ENCODE data around the gene BSG.
A peak's percentile ranks its signal among the peaks of the same experiment; 100 is the strongest.
"Not testable (repeated sequence)": the region's sequence is repeated elsewhere in the genome, so short reads cannot be mapped to it uniquely, and the experiment has no call there.

BSG gene

DNA sequence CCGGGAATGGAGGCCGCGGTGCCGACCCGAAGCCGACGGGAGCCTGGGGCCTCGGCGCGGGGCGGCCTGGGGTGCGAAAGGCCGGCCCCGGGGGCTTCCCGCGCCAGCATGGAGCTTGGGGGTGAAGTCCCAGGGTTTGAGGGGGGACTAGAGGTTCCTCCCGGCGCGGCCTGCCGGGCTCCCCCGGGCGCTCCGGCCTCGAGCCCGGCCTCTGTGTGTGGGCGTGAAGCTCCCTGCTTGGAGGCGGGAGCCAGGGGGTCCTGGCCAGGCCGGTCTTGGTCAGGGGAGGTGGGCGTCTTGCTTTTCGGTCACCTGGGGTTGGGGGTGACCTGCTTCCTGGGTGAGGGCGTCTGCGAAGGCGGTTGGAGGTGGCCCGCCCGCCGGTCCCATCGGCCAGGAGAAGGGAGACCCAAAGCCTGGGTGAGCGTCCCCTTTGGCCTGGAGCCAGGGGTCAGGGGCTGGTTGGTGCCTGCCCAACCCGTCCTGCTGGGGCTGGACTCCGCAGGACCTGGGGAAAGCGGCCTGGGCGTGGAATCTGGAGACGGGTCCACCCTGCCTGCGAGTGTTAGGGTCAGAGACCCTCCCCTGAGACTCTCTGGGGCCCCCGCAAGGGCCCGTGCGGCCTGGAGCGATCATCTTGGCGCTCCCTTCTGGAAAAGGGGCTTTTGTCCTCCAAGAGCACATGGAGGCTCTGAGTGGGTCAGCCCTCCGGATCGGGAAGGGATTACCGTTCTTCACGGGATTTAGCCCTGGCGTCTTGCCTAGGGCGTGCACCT is 535 bp downstream of the BSG start:
- DNase-seq, result no peak

DNA sequence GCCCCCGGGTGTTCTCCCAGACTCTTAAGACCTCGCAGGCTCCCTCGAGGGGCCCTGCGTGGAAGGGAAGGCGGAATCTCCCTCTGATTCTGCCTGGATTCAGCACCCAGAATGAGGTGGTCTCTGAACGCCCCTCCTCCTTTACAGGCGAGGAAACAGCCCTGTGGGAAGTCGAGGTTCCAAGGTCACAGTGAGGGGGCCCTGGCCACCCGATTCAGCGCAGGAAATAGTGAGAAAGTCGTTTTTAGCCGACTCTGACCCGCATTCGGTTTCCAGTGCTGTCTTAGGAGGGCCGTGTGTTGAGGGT is 1.1 kb downstream of the BSG start:
- no peak for DNase-seq

DNA sequence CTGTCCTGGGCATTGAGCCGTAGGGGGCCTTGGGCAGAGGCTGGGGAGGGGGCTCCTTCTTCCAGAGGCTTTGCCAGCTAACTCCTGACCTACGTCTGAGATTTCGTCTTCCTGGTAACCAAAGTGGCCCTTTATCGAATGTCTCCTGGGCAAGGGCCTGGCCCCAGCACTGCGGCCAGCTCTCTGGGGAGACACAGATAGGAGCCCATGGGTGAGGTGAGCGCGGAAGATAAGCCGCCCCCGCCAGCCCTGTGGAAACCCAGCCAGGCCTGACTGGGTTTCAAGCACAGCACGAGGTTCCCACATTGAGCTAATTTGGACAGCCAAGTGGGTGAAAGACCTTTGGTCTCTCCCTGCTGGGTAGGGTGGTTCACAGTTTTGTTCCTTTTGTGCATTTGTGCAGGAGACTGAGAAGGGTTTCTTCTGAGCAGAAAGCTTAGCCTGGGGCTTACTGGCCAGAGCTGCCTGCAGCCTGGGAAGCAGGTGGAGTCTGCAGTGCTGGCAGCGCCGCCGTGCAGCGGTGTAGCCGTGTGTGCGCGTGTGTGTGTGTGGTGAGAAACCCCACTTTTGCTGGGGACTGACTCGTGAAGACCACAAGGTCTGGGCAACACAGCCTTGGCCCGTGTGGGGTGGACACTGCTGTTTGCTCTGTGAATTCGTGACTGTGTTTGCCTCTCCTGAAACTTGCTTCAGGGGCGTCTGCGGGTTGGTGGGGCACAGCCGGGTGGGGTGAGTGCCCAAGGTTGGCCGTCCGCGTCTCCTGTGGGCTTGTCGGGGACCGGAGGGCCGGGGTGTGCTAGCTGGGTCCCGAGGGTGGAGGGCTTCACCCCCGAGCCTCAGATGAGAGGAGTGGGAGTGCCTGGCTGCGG is 2.5 kb downstream of the BSG start:
- DNase-seq, result no peak

DNA sequence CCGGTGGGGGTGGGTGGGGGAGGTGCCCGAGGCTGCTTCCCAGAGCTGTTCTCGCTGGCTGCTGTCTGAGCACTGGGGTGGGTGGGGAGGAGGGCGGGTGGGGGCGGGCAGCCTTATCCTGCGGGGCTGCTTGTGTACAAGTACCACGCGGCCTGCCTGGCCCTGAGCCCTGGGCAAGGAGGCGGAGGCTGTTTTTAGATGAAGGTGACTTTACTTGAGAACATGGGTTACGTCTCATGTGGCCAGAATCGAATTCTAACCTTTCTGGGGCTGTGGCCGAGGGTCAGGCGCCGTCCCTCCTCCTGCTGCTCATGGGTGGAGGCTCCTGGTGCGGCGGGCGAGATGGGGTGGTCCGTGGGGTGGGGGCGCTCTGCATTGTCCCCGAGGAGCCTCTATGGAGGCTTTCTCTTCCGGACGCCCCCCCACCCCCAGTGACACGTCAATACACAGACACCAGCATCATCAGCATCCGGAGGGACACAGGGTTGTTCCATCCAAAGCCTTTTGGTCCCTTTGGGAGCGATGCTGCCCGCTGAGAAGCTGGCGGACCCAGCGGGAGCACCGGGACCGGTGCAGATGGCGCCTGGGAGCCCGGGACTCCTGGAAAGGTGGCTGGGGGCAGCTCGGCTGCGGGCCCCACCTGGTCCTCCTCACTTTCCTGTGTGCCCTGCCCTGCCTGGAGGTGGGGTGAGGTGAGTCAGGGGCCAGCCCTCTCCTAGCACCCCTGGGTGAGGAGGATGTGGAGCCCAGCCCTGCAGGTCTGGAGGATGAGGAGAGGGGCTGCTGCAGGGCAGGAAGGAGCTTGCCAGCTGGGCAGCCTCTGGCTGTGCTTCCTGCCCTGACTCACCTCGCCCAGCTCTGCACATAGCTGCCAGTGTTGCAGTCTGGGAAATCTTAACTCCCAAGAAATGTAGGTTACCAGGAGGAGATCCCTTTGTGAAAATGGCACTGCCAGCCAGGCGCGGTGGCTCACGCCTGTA is 3.4 kb downstream of the BSG start:
- no peak for DNase-seq

DNA sequence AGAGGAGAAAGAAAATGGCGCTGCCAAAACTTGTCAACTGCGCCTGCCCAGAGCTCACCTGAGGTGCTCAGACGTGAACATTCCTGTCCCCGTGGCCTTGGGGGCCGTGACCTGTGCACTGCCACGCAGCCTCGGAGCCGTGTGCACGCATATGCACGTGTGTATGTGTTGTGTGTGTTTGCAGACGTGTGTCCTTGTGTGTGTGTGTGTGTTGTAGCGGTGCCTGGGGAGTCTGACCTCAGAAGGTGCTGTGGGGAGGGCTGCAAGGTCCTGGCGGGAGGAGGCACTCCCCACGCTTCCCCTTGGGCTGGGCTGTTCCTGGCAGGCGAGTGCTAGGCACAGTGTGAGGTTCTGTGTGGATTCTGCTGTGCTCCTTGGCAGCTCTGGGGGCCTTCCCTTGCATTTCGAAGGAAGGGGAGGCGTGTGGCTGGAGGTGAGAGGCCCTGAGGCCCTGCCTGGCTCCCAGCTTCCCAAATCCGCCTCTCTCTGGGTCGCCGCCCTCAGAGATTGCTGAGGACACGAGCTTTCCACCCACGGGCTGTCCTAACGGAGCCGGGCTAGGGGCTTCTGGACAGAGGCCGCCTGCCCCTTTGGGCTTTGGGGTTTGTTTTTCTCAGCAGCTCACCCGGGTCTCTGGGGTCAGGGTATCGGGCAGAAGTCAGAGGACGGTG is 4.5 kb downstream of the BSG start:
- DNase-seq, result no peak

DNA sequence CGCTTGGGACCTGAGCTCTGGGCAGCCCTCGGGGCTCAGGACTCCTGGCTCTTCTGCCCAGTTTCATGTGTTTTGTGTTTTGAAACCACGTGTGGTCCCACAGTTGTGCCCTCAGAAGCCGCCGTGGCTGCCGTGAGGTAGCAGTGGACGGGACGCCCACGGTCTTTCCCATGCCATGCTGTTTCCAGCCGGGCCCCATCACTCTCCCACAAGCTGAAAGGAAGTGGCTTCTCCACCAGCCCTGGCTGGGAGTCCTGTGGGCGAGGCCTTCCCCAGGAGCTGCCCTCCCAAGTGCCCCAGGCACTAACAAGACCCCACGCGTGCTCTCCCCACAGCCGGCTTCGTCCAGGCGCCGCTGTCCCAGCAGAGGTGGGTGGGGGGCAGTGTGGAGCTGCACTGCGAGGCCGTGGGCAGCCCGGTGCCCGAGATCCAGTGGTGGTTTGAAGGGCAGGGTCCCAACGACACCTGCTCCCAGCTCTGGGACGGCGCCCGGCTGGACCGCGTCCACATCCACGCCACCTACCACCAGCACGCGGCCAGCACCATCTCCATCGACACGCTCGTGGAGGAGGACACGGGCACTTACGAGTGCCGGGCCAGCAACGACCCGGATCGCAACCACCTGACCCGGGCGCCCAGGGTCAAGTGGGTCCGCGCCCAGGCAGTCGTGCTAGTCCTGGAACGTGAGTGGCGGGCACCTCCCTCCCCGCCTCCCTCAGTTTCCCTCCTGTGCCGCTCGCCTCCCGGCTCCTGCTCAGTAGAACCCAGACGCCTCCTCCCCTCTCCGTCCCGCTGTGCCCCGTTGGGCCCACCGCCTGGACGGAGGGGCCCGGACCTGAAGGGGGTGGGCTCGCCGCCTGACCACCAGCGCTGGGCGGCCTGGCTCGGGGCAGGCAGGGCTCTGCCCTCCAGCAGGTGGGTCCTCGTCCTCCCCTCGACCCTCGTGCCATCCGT is 5.3 kb downstream of the BSG start:
- no peak for DNase-seq

DNA sequence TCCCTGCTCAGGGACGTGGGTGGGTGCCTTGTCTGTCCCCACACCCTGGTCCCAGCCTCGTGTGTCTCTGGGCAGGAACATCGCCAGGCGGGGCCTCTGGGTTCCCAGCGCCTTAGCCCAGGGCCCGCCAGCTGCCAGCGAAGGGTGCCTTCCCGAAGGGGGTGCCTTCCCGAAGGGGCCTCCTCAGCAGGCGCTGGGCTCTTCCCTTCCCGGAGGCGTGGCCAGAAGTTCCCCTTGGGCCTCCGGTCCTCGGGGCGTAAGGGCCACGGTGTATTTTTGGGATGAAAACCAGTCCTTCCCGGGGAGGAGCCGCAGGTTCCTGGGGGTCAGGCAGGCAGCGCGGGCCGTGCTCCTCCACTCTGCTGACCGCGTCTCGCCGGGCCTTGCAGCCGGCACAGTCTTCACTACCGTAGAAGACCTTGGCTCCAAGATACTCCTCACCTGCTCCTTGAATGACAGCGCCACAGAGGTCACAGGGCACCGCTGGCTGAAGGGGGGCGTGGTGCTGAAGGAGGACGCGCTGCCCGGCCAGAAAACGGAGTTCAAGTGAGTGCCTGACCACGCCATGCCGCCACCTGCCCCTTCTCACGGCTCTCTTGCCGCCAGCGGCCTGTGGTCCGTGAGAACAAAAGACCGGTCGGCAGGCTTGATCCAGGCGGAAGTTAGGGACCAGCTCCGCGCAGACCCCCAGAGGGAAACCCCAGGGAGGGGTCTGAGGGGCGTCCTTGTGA is 6.9 kb downstream of the BSG start:
- no peak for DNase-seq

DNA sequence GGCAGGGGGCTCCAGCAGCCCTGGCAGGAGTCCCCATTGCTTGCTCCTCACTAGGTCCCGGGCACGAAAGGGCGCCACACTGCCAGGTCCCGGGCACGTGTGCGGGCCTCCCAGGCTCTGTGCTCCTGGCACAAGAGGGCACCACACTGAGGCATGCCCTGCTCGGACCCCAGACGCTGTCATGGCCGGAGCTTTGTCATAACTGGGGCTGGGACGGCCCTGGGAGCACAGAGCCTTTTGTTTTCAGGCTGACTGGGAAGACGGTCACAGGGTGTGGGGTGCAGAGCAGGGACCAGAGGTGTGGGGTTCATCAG is 7.4 kb downstream of the BSG start:
- no peak for DNase-seq

DNA sequence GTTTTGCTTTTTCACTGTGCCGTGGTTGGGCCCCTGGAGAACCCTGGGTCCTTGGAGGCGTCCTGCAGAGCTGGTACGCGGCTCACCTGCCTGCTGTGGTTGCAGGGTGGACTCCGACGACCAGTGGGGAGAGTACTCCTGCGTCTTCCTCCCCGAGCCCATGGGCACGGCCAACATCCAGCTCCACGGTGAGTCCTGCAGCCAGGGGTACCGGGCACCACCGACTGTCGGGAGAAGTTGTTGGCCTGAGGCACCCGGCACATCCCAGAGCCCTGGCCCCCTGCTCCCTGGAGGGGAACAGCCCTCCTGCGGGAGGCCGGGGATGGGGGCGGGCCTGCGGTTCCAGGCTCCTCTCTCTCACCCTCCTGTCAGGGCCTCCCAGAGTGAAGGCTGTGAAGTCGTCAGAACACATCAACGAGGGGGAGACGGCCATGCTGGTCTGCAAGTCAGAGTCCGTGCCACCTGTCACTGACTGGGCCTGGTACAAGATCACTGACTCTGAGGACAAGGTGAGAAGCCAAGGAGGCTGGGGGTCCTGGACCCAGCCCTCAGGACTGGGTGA is 8.0 kb downstream of the BSG start:
- DNase-seq, result no peak

DNA sequence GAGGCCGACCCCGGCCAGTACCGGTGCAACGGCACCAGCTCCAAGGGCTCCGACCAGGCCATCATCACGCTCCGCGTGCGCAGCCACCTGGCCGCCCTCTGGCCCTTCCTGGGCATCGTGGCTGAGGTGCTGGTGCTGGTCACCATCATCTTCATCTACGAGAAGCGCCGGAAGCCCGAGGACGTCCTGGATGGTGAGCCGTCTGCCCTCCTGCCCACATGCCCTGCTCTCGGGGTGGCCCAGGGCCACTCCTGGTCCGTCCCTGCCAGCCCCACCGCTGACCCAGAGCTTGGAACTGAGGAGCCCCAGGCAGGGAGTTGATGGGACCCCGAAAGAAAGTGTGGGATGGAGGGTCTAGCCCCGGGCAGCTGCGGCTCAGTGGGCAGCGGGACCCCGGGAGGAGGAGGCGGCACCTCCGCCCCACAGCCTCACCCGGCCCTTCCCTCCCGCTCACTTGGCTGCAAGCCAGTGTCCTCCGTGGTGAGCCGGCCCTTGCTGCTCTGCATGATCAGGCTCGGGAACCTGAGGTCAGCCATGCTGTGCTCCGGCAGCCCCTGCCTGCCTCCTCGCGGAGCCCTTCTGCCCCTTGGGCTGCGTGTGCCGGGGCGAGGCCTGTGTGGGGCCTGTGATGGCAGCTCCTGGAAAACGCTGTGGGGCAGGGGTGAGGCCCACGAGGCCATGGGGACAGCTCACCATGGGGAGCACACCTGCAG is 9.2 kb downstream of the BSG start:
- no peak for DNase-seq

DNA sequence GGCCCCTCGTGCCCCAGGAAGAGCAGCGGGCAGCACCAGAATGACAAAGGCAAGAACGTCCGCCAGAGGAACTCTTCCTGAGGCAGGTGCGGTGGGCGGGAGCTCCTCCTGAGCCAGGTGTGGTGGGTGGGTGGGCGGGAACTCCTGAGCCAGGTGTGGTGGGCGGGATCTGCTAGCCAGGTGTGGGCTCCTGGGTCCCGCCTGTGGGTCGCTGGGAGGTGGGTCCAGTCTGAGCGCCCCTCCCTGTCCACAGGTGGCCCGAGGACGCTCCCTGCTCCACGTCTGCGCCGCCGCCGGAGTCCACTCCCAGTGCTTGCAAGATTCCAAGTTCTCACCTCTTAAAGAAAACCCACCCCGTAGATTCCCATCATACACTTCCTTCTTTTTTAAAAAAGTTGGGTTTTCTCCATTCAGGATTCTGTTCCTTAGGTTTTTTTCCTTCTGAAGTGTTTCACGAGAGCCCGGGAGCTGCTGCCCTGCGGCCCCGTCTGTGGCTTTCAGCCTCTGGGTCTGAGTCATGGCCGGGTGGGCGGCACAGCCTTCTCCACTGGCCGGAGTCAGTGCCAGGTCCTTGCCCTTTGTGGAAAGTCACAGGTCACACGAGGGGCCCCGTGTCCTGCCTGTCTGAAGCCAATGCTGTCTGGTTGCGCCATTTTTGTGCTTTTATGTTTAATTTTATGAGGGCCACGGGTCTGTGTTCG is 10.3 kb downstream of the BSG start:
- DNase-seq, result no peak

DNA sequence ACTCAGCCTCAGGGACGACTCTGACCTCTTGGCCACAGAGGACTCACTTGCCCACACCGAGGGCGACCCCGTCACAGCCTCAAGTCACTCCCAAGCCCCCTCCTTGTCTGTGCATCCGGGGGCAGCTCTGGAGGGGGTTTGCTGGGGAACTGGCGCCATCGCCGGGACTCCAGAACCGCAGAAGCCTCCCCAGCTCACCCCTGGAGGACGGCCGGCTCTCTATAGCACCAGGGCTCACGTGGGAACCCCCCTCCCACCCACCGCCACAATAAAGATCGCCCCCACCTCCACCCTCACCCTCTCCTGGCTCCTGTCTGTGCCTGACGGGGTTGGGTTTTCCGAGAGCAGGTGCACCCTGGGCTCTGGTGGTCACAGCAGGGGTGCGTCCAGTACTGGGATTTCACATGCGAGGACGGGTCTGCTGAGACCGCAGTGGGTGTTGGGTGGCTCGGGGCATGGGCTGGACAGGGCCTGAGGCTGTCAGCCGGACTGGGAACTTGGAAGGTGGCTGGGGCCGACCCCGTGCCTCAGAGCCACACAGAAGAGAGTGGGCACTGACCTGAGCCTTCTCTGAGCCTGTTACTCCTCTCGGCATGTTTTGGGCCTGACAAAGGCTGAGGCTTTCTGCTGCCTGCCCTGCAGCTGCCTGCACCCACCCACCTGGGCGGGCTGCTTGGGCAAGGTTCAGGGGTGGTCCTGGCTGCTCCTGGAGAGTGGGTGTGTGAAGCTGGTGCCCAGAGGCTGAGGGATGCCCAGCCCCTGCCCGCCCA is 11.0 kb downstream of the BSG start:
- no peak for DNase-seq

DNA sequence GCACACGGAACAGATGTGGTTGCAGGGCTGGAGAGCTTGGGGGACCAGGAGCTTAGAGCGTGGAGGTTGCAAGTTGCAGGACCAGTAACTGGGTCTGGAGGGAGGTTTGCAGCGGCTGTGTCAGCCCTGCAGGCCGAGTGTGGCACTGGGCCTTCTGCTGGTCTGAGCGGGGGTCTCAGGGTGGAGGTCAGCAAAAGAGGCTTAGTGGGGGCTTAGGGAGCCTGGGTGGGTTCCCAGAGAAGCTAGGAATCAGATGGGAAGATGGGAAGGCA is 11.5 kb downstream of the BSG start:
- no peak for DNase-seq

DNA sequence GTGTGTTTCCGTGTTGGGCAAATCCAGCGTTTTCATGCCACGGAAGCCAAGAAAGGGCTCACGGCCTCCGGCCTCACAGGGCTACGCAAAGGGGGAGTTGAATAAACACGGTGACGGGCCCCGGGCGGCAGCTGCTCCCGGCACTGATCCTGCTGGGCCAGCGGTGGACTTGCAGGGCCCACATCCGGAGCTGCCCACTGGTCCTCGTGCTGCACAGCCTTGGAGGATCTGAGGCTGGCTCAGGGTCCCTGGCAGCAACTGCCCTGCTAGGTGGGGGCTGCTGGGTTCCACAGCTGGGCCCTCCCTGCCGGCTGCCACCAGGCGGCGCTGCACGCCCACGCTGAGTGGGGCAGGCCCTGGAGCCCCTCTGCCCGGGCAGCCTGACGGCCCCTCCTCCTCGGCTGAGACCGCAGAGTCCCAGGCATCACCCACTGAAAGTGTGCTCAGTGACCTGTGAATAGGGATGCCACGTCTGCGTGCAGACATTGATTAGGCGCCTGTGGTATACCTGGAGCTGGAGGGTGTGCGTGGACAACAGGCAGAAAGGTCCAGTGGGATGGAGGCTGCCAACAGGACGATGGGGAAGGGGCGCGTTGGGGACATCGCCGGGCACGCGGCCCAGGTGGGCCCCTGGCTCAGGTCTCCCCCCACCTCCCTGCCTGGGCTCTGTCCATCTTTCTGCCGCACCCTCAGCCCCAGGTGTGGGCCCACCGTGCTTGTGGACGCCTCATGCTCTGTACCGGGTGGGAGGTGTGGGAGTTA is 12.0 kb downstream of the BSG start:
- DNase-seq, result peak; percentile 62 to 74

DNA sequence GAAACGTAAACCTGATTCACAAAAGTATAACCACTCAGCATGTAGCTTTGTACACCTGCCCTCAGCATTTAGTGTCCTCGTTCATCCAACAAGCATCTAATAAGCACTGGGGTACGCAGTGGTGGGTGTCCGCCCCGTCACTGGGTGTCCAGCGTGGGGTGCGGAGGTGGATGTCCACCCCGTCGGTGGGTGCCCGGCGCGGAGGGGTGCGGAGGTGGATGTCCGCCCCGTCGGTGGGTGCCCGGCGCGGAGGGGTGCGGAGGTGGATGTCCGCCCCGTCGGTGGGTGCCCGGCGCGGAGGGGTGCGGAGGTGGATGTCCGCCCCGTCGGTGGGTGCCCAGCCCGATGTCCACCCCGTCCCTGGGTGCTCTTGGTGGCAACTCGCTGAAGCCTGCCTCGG is 12.8 kb downstream of the BSG start:
- not testable (repeated sequence) for DNase-seq

DNA sequence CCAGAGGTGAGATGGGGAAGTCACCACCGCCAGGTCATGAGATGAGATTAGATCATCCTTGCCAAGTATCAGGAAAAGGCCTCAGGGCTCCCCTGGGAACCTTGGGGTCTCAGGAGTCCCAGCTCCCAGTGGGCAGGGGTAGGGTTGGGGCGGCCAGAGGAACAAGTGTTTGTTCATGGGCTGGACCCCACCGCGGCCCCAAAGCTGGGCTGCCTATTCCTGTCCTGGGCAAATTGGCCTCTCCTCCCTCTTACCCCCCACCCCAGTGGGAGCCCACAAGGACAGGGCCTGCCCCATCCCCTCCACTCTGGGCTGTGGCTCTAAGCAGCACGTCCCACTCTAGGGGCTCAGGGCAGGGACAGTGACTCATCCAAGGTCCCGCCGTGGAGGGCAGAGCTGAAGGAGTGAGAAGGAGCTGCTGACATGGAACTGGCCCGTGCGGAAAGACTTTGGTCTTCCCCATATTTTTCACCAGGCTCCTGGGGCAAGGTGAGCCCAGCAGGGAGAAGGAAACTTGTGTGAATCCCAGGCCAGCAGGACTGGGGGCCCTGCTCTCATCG is 13.2 kb downstream of the BSG start:
- no peak for DNase-seq

DNA sequence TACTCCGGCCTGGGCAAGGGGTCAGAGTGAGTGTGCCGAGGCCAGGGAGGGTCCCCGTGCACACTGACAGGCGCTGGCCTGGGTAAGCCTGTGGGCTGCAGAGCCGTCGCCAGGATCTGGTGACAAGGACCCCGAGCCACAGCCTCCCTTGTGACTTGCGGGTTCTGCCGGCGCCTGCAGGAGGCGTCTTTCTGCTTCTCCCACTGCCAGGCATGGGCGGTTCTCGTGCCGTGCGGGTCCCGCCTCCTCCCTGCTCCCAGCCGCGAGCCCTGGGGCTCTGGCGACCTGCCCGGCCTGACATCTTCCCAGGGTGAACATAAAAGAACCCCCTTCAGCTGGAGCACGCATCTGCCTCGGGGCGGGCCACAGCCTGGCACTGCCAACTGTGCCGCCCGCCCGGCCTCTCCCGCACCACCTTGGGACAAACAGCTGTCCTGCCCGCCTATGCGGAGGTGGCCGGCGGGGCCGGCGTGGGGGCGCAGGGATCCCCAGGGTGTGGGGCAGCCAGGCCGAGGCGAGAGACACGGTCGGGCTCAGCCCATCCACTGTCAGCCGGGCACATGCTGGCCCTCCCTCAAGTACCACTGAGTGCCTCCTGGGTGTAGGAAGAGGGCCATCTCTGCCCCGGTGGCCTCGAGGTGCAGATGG is 15.8 kb downstream of the BSG start:
- DNase-seq, result peak; percentile 53 to 77
